Amygdala (tissue), 56 donors: ENCODE data around the gene HMCN1.
A peak's percentile ranks its signal among the peaks of the same experiment; 100 is the strongest.

ENCODE experiments used
- DNase-seq, 56 donors: peaks; one replicate each; lab custom pipeline; 2025; lab: John Stamatoyannopoulos, UW

Gene HMCN1

DNA sequence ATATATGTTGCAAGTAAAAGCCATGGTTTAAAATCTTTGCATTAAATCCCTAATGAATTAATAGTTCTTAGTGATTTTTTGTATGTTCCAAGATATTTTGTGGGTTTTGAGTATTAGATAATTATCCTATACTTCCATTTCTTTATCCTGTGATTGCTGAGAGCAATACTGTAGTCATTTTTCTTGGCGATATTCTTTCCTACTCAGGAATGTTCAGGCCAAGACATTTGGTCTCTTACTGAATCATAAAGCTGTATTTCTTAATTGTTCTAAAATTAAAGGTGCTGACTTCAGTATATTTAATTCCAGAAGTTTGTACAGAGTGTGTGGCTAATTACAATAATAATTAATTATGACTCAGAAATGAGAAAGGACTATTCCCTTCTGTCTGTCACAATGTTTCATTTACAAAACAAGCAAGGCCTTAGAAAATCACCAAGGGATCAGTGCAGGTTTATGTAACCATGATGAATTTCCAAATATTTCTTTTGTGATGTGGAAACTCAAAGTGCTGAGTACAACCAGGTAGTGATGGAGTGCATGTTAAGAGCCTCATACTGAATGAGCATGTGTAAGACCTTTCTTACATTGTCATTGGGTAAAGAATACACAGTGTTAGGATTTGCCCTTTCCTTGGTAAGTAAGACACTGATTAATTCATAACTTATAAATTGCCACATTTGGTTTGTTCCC is 161.2 kb downstream of the HMCN1 start:
- DNase-seq, result no peak

DNA sequence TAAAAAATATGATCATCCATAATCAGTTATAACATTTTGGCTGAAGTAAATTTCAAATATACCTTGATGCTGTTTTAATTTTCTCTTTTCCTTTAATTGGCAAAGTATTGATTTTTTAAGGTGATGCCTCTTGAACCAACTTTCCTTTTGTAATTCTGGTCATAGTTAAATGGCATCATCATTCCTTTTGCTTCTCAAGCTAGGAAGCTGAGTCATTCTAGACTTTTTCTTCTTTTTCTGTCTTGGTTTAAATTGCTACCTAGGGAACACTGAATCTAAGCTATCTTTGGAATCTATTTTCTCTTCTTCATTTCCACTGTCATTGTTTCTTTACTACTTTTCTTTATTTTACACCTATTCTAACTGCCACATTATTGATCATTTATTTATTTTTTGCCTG is 162.7 kb downstream of the HMCN1 start:
- DNase-seq, result no peak

DNA sequence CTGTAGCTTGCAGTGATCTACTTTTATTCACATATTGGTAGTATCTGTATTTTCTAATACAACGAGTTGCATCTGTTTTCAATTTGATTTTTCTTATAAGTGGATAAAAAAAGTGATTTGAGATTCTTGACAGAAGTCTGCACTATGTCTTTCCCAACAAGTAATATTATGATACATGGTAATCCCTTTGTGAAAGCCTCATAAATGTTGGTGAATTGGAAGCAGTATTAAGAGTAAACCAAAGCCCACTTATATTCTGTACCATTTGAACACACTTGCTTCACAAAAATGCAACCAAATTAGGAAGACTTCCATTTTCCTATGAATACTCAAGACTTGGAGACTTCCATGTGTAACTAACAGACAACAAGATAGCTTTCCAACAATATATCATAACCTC is 172.0 kb downstream of the HMCN1 start:
- no peak for DNase-seq

DNA sequence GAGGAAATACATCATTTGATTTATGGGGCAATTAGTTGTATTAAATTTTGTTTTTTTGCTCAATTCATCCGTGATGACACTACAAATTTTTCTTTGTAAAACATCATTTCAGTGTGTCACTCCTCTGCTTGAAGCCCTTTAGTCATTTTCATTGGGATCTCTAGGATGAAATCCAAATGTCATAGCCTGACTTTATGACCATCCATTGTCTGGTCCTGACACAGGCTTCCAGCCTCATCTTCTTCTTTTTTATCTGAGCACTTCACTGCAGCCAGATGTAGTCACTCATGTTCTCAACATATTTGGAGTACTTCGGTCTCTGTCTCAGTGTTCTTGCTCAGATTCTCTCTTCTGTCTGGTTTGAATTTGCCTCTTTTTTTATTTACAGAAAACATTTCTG is 173.1 kb downstream of the HMCN1 start:
- no peak for DNase-seq

DNA sequence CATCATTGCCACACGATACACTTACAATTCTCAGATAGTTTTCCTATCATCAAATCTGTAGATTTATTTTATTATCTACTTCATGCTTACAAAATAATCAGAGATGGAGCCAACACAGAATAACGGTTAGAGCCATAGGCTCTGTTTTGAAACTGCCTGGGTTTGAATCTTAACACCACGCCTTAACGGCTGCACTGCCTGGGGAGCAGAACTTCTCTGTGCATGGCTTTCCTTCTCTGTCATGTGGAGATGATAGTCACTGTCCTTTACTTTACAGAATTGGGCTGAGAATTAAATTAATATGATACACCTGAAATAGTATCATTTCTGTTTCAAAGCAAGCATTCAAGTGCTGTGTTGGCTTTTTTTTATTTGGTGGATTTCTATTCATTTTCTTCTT is 177.8 kb downstream of the HMCN1 start:
- DNase-seq, result no peak

DNA sequence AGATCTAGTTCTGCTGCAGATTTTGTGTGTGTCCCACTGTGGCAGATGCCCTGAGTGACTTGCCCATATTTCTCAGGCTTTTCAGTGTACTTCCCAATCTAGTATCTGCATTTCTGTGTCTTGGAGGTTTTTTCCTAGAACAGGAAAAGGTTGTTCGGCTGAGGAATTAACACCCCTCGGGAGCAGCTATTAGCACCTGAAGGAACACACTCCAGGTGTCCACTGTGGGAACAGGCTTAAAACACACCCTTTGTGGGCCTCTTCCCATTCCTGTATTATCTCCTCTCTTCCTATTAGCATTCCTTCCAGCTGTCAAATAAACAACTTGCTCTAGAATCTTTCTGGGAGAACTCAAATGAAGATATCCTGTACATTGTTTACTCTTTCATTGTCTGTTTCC is 178.3 kb downstream of the HMCN1 start:
- no peak for DNase-seq

DNA sequence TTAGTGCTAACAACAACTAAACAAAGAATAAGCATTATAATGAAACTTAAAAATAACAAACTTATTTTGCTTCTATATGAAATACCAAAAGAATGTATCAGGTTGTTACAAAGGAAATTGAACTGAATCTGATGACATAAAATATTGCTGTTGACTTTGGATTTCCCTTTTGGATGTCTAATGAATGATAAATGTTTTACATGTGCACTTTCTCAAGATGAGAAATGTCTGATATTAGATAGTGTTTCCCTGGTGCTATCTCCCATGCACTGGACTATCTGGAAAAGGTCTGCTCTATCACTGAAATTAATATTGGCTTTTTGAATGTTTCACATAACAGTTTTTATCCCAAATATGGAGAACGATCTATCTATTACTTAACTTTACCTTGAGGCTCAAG is 179.9 kb downstream of the HMCN1 start:
- no peak for DNase-seq

DNA sequence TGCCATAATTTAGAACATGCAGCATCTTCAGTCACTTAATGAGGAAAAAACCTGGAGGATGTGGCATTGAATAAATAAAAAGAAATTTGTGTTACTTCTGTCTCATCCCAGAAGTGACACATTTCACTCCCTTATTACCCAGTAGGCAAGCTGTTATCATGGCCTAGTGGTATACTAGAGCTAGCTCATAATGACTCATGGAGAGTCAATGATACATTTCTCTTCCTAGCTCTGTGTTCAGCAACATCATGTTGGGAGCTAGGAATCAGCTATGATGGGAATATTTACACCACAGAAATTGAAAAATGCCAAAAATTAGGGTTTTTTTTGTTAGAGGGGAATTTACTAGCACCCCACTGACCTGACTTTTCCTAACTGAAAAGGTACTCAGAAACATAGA is 182.7 kb downstream of the HMCN1 start:
- DNase-seq, result no peak

DNA sequence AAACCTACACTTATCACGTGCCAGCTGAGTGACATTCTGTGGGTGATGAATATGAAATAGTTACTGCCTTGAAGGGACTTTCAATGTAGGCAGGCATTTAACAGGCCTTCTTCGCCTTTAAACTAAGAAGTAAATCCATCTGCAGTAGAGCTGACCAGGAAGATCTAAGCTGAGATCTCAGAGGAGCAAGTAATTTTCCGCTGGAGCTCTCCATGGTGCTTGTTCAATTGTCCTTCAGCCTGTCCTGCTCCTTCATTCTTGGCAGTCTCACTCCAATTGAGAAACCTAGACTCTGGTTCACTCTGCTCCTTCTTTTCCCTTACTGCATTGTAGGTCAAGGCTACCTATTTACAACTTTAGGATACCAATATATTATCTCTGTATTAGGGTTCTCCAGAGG is 183.5 kb downstream of the HMCN1 start:
- DNase-seq, result no peak

DNA sequence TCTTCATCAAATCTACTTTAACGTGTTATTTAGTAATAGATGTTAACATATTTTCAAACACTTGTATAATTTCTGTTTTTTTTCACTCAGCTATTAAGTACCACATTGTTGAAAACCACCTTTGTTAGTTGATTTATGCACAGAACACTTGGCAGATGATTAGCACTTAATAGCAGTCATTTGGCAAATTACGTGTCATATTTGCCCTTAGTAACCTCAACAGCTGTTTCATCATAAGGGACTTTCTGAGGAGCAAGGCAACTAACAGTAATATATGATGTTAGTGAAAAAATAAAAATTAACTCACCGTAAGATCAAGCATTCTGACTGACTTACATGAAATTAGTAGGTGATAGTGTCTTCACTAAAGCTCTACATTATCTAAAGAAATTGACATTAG is 186.4 kb downstream of the HMCN1 start:
- DNase-seq, result no peak

DNA sequence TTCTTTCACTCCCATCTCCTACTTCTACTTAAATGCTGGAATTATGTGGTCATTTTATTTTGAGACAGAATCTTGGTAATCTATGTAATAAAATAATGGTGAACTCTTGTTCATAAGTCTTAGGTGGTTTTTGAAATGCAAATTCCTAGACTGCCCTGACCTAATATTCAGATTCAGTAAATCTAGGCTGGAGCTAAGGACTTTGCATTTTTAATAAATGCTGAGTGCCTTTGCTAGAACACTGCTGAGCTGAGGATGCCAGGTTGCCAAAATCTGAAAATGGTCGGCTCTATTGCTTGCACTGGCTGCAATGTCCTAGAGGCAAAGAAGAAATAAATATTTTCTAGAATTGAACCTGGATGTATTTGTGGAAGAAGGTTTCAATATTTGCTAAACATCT is 187.4 kb downstream of the HMCN1 start:
- no peak for DNase-seq

DNA sequence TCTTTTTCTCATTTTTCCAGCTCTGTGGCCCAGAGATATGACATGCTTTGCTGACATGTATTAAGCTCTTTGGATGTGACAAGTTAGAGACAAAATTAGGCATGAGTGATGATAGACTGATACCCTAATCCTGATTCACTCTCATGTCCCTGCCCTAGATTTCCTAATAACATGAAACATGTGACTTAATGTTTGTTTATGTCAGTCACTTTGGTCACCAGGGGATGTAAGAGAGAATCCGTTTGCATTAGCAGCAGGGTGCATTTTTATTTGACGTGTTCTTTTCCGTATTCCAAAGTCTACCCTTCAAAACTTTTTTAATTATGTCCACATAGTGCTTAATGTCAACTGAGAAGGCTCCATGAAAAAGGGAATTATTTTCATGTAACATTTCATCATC is 192.4 kb downstream of the HMCN1 start:
- DNase-seq, result no peak

DNA sequence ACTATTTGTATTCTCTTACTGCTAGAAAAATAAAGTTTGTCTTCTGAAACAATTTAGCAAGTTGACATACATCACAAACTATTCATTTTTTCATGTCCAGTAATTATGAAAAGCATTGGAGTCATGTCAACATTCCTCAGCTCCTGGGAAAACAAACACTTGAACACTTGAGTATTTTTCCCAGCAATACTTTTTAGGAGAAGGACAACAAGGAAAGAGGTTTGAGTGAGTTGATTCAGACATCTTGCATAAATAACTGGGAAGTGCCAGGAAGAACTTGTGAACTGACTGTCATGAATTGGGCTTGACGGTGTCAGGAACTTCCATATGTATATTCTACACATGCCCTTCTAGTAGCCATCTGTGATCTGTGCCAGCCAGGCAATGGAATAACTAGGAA is 195.6 kb downstream of the HMCN1 start:
- DNase-seq, result no peak

DNA sequence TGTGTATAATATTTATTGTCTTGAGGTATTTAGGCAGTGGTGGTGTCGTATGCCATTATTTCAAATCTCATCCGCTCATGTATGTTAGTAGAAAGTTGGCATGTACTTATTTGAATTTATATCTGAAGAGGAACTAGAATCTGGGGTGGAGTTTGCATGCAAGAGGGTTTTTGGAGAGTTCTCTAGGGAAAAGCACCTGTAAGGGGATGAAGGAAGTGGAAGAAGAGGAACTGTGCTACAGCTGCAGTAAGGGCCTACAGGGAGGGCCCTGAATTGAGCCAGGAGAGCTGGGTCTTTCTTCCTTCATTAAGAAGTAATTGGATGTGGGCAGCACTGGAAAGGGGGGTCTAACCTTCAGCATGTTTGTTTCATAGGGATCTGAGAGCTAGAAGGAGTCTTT is 197.2 kb downstream of the HMCN1 start:
- DNase-seq, result no peak

DNA sequence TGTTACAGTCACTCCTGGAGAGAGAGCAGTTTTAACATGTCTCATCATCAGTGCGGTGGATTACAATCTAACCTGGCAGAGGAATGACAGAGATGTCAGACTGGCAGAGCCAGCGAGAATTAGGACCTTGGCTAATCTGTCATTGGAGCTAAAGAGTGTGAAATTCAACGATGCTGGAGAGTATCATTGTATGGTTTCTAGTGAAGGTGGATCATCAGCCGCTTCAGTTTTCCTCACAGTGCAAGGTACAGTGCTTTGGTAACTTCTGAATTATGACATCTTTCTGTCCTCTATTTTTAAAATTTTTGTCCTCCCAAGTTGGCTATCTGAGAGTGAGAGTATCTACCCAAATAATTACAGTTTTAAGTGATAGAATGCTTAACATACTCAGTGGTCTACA is 199.4 kb downstream of the HMCN1 start:
- DNase-seq, result no peak

DNA sequence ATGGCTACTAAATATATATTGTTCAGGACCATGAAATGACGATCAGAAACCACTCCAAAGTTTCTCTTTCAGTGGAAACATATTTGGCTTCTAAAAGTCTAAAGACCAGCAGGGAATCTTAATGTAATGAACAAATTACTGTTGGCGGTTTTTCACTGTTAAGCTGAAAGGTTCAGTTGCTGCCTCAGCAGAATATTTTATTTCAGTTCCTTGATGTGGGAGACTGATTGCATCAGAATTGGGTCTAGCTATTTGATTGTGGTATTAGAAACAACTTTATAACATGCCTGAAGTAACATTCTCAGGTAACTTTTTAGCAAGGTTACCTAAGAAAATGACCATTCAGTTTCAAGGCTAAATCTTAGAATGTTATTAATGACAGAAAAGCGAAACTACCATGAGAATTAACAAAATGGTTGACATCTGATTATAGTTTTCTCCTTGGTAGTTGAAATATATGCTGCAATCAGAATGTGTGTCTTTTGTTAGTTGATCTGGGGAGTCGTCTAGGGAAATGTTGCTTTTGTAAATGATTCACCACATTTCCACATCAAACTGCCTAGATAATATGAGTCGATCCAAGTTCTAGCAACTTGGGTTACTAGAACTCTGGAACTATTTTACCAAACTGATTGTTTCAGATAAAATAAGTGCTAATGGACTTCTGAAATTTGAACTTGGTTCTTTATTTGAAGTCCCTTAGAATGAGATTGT is 200.4 kb downstream of the HMCN1 start:
- no peak for DNase-seq

DNA sequence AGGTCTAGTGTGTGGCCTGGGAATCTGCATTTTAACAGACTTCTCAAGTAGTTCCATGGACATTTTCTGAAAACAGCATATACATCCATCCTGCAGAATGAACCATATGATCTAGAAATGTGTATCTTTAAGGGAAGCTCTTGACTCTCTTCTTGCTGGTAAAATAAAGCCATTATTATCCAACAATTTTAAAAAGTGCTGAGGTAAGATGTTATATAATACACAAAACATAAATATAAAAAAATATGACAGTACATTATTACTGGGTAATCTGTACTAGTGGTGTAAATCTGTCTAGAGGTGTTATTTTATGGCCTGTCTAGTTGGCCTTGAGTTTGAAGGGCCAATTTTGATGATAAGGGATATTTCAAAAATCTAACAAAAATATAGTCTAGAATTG is 201.2 kb downstream of the HMCN1 start:
- DNase-seq, result no peak

DNA sequence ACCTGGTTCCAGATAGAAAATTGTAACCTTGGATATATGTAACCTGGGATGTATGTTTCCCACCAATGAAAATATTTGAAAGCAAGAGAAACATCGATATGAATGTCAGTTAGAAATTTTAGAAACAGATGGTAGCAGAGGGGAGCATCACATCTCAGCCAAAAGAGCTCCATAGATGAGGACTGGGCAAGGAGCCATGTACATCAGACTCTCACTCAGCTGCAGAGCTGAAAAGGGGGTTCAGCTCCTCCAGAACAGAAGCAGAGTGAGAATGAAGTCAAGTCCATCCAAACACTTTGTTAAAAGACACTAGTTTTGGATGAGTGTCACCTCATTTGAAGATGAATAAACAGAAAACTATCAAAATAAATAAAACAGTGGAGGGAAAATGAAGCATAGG is 202.4 kb downstream of the HMCN1 start:
- peak in 3 of 56 donors; percentile 1 to 2 (median 1) for DNase-seq

DNA sequence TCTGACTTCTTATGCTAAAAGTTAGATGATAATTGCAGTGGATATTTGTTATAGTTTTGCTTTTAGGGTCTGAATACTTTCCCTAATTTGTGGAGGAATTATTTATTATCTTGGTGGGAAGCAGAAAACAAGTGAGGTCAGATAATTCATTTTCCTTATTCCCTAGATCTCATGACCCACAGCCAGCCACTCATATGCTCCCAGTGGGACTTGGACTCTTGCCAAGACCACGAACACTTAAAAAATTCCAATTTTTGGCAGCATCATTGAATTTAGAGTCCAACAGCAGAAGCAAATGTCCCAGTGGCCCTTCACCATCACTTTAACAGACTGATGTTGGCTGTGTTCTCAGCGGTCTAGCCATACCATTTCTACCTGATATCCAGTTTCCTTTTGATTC is 204.2 kb downstream of the HMCN1 start:
- no peak for DNase-seq

DNA sequence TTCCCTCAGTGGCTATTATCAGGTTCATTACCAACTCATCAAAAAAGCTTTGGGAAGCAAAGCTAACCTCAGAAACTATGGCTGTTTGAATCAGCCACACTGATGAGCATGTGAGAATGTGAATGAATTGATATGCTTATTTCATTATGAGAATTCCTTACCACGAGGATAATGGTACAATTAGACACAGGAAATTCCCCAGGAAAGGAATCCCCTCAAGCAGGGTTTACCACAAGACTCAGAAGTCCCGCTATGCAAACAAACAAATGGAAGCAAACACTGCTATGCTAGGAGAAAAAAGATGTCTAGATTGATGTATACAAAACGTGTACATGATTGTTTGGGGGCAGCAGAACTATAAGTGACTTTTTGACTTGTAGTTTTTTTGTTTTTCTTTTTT is 205.0 kb downstream of the HMCN1 start:
- DNase-seq, result no peak

DNA sequence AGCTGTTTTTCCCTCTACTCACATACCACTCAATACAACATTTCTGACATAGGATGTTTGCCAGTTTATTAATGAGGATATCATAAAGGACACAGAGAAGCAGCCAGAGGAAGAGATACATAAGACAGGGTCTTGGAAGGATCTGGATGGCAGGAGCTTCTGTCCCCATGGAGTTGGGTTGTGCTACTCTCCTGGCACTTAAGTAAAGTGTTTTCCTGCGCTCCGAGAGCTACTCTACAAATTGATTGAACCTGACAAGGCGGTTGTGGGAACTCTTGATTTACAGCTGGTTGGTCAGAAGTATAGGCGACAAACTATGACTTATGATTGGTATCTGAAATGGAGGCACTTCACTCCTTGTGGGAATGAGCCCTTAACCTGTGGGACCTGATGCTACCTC is 208.8 kb downstream of the HMCN1 start:
- DNase-seq, result no peak

DNA sequence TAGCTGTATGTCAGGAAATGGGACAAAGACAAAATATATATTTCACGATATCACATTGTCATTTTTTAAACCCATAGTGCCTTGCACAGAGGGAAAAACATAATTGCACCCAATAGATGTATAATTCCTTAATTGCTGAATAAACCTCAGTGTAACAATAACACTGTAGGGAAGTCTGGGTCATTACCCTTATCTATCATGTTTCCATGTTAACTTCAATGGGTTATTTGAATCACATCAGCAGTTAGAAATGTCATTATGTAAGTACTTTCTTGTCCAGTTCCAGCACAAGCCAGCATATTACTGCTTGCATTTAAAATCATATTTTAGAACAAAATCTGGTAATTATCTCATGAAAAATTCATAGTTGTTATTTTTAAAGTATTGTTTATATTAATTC is 222.7 kb downstream of the HMCN1 start:
- DNase-seq, result no peak
